ENCODE data around the gene ROBO1.
A peak's percentile ranks its signal among the peaks of the same experiment; 100 is the strongest.

Gene ROBO1

DNA sequence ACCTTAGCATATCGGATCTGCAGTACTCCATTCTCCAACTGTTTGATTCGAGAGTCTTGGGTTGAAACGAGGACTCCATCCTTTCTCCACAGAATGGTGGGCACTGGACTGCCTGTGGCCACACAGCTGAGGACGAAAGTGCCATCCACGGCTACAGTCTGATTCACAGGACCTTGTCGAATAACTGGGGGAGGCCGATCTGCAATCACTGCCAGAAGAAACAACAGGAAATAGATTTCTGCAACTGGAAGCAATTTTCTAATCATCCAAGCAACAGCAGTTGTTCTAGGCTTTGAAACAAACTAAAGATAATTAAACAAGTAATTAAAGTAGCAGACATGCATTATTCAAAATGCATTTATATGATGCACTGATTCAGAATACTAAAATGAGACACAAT lies 1097.7 kb downstream of the ROBO1 start:
- TF ChIP-seq, protein P1, sequence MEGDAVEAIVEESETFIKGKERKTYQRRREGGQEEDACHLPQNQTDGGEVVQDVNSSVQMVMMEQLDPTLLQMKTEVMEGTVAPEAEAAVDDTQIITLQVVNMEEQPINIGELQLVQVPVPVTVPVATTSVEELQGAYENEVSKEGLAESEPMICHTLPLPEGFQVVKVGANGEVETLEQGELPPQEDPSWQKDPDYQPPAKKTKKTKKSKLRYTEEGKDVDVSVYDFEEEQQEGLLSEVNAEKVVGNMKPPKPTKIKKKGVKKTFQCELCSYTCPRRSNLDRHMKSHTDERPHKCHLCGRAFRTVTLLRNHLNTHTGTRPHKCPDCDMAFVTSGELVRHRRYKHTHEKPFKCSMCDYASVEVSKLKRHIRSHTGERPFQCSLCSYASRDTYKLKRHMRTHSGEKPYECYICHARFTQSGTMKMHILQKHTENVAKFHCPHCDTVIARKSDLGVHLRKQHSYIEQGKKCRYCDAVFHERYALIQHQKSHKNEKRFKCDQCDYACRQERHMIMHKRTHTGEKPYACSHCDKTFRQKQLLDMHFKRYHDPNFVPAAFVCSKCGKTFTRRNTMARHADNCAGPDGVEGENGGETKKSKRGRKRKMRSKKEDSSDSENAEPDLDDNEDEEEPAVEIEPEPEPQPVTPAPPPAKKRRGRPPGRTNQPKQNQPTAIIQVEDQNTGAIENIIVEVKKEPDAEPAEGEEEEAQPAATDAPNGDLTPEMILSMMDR (IDR thresholded peaks at IDR 0.05; ENCODE audit: control insufficient read depth, insufficient read depth, low read depth, low read length, missing control alignments): no peak
- no peak overlapping the region for H3K4me3 ChIP-seq (ENCODE audit: control insufficient read depth, low read depth, low read length)
- DNase-seq (ENCODE audit: low read depth): no peak

GRCh38 chr3:78668302-78668701 lies 1099.5 kb downstream of the ROBO1 start:
- H3K4me3 ChIP-seq (ENCODE audit: control insufficient read depth, low read depth, low read length): no peak overlapping the region
- DNase-seq (ENCODE audit: low read depth): no peak
- TF ChIP-seq, protein P1 (IDR thresholded peaks at IDR 0.05; ENCODE audit: control insufficient read depth, insufficient read depth, low read depth, low read length, missing control alignments): no peak

DNA sequence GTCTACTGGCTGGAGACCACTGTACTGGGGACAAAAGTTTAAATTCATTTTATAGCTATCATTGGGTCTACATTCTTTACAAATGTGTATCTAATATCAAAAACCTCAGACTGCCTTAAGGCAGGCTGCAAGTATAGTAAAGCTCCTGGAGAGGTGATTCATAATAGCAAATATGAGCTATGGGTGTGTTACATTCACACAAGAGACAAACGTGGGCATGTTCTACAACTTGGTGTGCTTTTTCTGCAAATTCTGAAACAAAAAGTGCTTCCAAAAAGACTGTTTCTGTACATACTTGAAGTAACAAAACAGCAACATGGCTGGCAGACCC lies 1101.4 kb downstream of the ROBO1 start:
- no peak for DNase-seq (ENCODE audit: low read depth)
- TF ChIP-seq, protein P1 (IDR thresholded peaks at IDR 0.05; ENCODE audit: control insufficient read depth, insufficient read depth, low read depth, low read length, missing control alignments): no peak
- H3K4me3 ChIP-seq (ENCODE audit: control insufficient read depth, low read depth, low read length): no peak overlapping the region

DNA sequence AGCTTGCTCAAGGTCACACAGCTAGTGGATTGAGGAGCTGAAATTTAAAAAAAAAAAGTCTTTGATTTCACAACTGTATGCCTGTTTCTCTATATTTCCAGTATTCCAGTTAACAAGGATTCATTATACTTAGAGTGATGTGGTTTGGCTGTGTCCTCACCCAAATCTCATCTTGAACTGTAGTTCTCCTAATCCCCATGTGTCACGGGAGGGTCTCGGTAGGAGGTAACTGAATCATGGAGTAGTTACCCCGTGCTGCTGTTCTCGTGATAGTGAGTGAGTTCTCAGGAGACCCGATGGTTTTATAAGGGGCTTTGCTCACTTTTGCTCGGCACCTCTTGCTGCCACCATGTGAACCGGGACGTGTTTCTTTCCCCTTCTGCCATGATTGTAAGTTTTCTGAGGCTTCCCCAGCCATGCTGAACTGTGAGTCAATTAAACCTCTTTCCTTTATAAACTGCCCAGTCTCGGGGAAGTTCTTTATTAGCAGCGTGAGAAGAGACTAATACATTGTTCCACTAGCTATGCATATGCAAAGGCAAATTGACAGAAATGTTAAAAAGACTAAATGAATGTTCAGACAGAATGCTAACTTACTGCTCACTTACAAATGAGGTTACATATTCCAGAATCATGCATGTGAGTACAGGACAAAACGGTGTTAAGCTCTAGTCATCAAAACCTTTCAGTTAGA lies 1101.9 kb downstream of the ROBO1 start:
- TF ChIP-seq, protein P1 (IDR thresholded peaks at IDR 0.05; ENCODE audit: control insufficient read depth, insufficient read depth, low read depth, low read length, missing control alignments): no peak
- DNase-seq (ENCODE audit: low read depth): peak; percentile 41
- H3K4me3 ChIP-seq (ENCODE audit: control insufficient read depth, low read depth, low read length): no peak overlapping the region; the same call in 1 of the 2 replicates

- no peak for DNase-seq (ENCODE audit: low read depth)
- TF ChIP-seq, protein P1 (IDR thresholded peaks at IDR 0.05; ENCODE audit: control insufficient read depth, insufficient read depth, low read depth, low read length, missing control alignments): no peak
- no peak overlapping the region for H3K4me3 ChIP-seq (ENCODE audit: control insufficient read depth, low read depth, low read length)
Measured at GRCh38 chr3:78665101-78665500, 1102.7 kb downstream of the ROBO1 start.

DNA sequence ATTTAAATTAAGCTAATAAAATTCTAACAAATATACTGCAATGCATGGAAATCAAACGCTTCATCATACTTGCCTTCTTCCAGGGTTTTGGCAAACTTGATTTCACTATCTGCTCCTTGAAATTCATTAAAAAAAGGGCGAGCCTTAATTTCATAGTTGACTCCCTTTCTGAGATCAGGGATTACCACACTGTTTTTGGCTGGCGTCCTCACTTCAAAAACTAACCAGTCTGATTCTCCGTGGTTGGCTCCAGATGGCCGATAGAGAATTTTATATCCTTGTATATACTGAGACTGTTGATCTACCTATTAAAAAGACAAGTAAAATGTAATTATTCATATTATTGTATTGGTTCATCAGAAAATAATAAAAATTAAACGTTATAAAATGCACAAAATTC lies 1106.8 kb downstream of the ROBO1 start:
- TF ChIP-seq, protein P1 (IDR thresholded peaks at IDR 0.05; ENCODE audit: control insufficient read depth, insufficient read depth, low read depth, low read length, missing control alignments): no peak
- no peak overlapping the region for H3K4me3 ChIP-seq (ENCODE audit: control insufficient read depth, low read depth, low read length)
- DNase-seq (ENCODE audit: low read depth): no peak
